GM12865 (cell line): ENCODE measurements around the gene LOC128125822.
A peak's percentile ranks its signal among the peaks of the same experiment; 100 is the strongest.
"Not testable (repeated sequence)": the region's sequence is repeated elsewhere in the genome, so short reads cannot be mapped to it uniquely, and the experiment has no call there.

ENCODE experiments used
- DNase-seq: peaks from one replicate; pipeline ENCODE4 v3.0.0; 2010; ENCODE audit warnings: low read depth
- H3K4me3 ChIP-seq: 2 replicates; pipeline ENCODE4 v1.5.1; 2011; ENCODE audit warnings: mild to moderate bottlenecking, low read depth, low read length, control low read depth
- TF ChIP-seq, protein P1 (sequence below): IDR thresholded peaks from 2 replicates; pipeline ENCODE4 v1.5.1; 2011; ENCODE audit warnings: low read length, control low read depth, low read depth, inconsistent platforms; ENCODE audit not compliant: insufficient read depth; ENCODE audit errors: missing control alignments

LOC128125822 gene

DNA sequence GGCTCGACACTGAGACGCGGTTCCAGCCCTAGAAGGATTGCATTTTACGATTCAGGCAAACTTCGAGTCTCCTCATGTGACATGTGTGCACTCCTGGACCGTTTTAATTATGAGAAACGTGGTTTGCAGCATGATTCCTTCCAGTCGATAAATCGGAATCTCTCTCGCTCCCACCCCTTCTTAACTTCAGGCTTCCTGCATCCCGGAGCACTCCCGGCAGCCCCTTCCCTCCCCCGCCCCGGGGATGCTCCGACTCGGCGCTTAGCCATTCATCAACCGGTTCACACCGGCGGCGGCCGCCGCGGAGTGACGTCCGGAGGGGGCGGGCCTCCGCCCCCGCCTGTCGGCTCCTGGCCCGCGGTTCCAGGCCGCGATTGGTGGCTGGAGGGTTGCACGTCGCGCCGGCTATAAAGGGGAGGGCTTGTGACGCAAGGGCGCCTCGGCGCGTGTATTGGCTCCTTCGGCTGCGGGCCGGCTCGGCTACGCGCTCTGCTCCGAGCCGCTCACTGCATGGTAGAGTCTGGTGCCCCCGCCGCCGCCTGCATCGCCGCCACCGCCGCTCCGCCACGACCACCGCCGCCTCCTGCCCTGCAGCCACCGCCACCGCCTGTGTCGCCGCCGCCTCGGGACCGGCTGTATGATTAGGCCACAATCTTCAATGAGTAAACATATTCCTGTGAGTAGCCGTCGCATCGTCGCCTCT, at the start of gene LOC128125822, which contains the start of gene PTP4A1:
LOC128125822 (plus strand) TSS at position 437 of the 703 bp plus-strand sequence.
PTP4A1 (plus strand) TSS at position 437 of the 703 bp plus-strand sequence. CDS start 4,401 bp downstream, outside the sequence.
- TF ChIP-seq, protein P1, sequence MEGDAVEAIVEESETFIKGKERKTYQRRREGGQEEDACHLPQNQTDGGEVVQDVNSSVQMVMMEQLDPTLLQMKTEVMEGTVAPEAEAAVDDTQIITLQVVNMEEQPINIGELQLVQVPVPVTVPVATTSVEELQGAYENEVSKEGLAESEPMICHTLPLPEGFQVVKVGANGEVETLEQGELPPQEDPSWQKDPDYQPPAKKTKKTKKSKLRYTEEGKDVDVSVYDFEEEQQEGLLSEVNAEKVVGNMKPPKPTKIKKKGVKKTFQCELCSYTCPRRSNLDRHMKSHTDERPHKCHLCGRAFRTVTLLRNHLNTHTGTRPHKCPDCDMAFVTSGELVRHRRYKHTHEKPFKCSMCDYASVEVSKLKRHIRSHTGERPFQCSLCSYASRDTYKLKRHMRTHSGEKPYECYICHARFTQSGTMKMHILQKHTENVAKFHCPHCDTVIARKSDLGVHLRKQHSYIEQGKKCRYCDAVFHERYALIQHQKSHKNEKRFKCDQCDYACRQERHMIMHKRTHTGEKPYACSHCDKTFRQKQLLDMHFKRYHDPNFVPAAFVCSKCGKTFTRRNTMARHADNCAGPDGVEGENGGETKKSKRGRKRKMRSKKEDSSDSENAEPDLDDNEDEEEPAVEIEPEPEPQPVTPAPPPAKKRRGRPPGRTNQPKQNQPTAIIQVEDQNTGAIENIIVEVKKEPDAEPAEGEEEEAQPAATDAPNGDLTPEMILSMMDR, result no peak
- peak within 1 kb of the TSS; percentile 70 for H3K4me3 ChIP-seq
- DNase-seq, result peak; percentile 99

DNA sequence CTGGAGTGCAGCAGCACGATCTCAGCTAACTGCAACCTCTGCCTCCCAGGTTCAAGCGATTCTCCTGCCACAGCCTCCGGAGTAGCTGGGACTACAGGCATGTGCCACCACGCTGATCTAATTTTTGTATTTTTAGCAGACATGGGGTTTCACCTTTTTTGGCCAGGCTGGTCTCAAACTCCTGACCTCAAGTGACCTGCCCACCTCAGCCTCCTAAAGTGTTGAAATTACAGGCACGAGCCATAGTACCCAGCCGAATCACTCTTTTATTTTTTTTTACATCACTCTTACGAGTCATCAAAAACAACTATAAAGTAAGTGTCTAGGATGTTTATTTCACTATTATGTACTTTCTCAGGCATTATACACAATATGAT, 49.4 kb upstream of the LOC128125822 start:
- not testable (repeated sequence) for DNase-seq, H3K4me3 ChIP-seq

DNA sequence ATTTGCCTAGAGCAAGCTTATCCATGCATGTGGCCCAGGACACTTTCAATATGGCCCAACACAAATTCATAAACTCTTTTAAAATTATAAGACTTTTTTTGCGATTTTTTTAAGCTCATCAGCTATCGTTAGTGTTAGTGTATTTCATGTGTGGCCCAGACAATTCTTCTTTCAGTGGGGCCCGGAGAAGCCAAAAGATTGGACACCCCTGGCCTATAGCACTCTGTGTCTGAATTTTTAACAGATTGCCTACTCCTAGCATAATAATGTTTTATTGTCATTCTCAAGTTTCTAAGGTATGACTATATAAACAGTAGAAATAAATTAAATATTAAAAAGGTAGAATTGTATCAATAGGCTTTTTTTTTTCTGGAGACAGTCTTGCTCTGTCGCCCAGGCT, 48.6 kb upstream of the LOC128125822 start:
- DNase-seq, result no peak
- TF ChIP-seq, protein P1, result no peak
- H3K4me3 ChIP-seq, result no peak overlapping the region

DNA sequence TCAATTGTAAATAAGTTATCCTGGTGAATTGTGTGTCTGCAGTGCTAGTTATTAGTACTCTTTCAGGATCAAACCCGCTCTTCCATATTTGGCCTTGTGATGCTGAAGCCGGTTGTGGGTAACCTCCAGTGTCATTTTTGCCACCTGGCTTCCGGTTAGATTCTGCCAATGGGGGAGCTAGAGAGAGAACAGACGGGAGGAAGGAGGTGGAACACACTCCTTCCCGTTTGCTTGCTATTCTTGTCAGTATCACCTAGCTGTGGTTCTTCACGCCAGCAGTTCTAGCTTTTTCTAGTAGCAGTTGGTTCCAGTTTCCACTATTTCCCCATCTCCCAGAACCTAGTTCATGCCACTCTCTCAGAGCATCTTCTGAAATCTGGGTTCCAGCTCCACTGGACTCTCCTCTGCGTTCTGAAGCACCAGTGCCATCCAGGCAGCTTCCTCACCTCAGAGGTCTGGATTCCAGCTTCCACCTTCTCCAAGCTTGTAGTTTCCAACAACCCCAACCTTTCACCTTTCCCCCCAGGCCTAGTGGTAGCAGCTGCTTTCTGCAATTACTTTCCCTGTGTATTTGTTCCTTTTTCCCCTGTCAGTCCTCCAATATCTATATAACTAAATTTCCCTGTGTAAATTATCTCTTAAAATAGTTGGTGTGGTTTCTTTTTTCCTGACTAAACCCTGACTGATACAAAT, 46.9 kb upstream of the LOC128125822 start:
- DNase-seq, result peak; percentile 37
- TF ChIP-seq, protein P1, result no peak
- H3K4me3 ChIP-seq, result no peak overlapping the region

- no peak for DNase-seq
- no peak overlapping the region for H3K4me3 ChIP-seq
- TF ChIP-seq, protein P1, result no peak
These were observed 45.3 kb upstream of the LOC128125822 start for GRCh38 chr6:63526931-63527330.

GRCh38 chr6:63527658-63528514, 44.4 kb upstream of the LOC128125822 start:
- no peak overlapping the region for H3K4me3 ChIP-seq
- TF ChIP-seq, protein P1, result no peak
- no peak for DNase-seq

DNA sequence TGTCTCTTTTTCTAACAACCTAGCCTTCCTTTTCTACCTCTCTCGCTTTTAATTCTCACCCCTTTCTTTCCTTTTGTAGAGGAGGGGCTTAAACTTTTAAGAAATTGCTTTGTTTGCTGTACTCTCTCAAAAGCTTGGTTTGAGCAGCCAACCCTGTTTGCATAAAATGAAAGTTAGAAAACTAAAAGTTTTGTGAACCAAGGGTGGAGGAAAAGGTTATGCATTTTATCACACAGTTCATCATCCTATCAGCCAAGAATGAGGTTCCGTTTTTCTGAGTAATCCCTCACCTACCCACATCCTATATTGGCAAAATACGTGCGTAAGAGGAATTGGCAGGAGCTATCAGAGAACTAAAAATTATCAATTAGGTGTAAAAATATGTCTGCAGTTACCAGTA, 42.8 kb upstream of the LOC128125822 start:
- H3K4me3 ChIP-seq, result no peak overlapping the region
- TF ChIP-seq, protein P1, result no peak
- no peak for DNase-seq
